Dedifferentiated amniotic fluid mesenchymal stem cell (primary cell): Measurements from ENCODE around the gene PKP4.

Source experiments
- DNase-seq: peaks from one replicate; pipeline ENCODE4 v3.0.0-alpha.2; 2016; ENCODE audit errors: extremely low spot score

Gene PKP4

DNA sequence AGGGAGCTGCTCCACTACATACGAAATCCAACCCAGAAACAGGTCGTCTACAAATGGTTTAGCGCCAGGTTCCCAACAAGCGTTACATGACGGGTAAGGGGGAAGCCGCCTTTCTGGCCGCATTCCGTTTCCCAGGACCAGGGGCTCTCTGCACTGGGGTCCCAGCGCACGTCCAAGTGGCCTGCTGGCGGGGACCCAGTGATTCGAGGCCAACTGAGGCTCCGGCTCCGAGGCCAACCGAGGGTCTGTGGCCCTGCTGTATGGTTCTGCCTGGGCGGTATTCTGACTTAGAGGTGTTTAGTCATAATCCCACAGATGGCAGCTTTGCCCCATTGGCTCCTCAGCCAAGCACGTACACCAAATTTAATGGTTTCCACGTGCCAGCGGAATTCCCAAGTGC lies 127.2 kb downstream of the PKP4 start:
- no peak for DNase-seq

DNA sequence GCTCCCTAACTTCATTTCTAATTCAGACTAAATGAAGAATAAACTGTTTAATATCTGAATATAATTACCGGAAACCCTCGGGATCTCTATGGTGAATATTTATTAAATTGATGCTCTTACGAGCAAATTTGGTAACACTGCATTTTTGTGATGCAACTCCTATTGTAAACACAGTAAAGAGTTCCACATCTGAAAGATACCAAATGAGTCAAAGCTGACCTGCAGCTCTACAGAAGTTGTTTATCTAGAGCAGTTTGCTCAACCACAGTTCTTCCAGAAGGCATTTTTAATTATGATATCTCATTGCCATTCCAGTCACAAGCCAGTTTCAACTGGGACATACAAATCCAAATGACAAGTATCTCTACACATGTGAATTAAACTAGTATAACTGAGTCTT lies 129.7 kb downstream of the PKP4 start:
- DNase-seq = peak; percentile 26

DNA sequence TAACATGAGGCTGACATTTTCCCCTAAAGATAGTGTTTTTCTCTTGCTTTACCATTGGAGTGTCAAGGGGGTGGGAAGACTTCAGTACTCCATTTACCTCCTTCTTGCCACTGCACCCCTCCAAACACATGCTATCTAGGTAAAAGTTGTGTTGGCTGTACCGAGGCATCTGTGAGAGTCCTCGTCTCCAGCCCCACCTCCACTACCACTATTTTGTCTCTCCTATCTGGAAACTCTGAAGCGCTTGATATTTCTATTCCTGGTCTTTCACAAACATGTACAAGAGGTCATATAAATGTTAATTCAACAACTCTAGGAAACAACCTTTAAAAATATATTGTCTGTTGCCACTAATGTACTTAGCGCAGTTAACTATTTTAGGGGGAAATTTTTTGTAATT lies 132.6 kb downstream of the PKP4 start:
- no peak for DNase-seq

DNA sequence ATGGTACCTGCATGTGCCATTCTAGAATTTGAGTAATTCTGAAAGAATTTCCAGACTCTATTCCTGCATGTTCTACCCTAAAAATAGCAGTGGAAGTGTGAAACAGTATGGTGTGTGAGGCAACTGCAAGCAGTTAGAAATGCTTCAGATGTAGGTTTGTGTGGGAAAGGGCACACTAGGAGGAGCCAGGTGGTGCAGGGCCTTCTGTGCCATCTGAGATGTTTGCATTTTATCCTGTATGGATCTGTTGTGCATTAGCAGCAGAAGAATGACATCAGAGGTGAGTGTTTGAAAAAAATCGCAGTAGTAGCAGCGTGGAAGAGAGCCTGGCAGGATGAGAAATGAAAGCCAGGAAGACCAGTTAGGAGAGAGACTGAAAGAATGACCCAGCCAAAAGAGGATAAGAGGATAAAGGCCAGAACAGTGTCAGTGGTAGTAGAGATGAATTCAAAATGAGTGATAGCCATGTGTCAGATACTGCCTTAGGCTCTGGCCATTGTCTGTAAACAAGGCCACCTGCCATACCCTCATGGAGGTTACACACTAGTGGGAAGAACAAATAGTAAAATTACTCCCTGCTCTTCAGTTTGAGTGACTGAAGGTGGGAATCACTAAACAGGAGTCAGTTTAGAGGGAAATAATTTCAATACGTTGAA lies 142.2 kb downstream of the PKP4 start:
- DNase-seq = no peak

DNA sequence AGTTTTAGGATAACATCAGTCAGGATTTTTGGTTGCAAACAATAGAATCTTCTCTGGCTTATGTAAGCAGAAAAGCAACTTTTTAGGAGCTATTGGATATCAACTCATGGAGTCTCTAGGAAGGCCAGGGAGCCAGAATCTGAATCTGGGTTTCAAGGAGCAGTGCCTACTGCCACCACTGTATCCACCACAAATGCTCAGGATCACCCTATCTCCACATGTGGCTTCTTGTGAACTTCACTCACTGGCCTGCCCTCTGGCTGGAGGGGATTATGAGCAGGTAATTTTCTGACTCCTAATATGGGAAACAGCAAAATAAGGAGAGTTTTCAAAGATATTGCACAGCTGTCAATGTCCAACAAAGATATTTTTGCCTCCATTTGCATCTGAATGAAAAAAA lies 142.9 kb downstream of the PKP4 start:
- no peak for DNase-seq

DNA sequence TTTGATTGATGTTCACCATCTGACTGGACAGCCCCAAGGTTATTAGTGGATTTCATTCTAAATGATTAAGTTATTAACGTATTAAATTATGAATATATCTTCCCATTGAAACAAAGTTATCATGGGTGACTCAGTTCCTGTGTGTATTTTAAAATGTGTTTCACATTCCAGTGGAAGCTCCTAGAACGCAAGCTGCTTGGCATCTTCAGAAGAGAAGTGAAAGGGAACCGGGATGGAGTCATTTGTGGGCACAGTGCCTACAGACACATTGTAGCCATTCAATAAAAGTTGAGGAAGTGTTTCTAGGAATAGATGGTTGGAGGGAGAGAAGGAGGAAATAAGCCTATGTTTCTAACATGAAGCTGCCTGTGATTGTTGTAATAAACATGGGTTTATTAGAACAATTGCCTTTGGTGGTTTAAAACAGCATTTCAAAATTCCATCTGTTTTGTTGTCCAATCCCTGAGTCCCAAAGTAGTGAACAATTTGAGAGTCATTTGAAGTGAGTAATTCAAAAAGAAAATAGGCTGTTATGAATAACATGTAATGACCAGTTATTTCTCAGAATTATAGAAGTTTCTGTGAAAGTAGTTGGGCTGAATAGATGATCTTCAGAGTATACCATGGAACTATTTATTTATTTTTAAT lies 143.5 kb downstream of the PKP4 start:
- DNase-seq = peak; percentile 89

DNA sequence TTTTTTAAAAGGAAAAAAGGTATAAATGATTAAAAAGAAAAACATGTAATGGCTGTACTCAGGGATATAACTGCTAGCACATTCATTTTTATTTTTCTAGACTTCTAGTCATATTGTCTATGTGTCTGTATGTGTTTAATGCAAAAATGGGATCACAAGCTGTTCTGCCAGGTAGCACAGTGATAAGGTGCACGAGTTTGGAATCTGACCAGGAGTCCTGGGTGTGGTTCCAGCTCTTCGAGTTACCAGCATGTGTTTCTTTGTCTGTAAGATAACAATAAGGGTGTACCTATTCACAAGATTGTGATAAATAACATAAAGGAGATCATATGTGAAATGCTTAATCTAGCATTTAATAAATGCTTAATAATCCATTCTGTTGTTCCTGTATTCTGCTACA lies 145.3 kb downstream of the PKP4 start:
- DNase-seq = no peak

DNA sequence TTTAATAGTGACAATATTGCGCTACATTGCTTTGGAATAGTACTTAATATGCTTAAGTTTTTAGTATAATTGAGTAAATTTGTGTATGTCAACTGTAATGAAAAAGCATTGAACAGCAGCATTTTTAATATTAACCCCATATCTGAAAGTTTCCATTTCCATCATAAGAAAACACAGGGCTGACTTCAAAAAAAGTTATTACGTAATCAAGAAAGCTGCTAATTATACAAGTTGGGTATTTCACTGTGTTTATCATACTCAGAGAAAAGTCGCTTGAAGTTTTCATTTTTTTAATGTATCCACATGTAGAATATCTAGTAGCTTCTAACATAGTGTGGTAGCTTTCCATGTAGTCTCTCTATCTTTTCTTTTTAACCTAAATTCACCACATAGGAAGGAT lies 146.5 kb downstream of the PKP4 start:
- no peak for DNase-seq

DNA sequence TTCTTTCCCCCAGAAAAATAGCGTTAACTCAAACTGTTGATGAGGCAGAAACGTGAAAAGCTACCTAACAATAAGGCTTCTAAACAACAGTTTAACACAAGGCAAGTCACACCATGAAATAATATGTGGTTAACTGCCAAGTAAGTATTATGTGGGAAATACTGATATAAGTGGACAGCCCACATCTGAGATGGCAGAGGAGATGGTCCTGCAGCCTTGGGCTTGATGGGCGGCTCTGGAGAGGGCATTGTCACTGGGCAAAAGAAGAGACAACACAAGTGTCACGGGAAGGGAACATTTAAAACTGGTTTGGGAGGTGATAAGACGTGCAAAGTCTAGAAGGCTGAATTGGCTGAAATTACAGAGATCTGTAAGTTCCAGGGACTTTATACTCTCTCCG lies 147.2 kb downstream of the PKP4 start:
- no peak for DNase-seq

DNA sequence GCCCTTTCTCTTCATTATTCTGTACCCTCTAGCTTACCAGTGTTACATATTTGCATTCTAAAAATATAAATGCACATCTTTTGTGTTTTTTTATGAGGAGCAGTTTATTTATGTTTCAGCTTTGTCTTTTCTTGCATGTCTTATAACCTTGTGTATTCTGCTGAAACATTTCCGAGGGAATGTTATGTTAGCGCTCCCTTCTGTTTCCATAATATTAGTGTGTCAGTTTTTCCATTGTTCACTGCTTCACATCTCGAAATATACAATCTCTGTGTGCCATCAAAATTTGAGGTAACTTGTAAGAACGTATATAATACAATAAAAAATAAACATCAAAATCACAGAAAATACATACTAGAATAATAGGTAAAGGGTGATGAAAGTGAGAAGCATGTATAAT lies 153.3 kb downstream of the PKP4 start:
- no peak for DNase-seq

DNA sequence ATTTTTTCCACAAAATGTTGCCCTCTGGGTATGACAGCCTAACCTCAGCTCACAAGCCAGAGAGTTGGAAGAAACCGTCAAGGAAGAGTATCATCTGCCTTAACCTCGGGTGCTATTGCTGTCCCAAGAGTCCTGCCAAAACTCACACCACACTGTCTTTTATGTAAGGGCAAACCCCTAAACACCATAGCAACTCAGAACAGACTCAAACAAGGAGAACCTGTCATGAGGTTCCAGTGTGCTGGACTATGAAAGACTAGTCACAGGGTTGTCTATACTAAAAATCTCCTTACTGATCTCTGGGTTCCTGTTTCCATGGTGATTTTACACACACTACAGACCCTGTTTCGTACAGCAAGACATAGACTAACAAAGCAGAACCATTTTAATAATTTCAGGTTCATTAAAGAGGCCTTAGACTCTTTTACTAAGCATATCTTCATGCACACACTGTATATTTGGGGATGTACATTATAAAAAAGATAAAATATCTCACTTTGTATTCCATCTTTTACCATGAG lies 159.8 kb downstream of the PKP4 start:
- no peak for DNase-seq

DNA sequence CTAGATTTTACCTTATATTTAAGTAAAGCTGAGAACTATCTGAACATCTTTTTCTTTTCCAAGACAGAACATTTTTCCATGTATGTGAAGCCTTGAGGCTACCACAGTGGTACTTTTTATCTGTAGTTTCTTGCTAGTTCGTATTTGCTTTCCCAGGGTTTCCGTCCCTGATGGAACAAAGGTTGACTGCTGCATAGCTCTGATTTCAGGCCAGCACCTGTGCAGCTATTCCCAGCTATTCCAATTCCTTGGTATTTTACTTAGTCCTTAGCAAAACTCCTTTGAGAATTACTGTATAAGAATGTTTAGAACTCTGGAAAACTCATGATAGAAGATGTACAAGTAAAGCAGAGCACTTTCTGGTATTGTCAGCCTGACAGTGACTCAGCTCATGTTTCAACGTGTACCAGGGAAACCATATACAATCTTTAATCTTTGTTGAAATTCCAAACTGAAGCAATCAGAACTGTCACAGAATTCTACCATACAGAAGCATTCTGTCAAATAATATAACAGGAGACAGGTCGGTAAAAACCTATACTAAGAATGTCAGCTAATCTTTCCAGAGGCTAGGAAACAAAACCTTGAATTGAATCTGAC lies 162.2 kb downstream of the PKP4 start:
- DNase-seq = no peak

DNA sequence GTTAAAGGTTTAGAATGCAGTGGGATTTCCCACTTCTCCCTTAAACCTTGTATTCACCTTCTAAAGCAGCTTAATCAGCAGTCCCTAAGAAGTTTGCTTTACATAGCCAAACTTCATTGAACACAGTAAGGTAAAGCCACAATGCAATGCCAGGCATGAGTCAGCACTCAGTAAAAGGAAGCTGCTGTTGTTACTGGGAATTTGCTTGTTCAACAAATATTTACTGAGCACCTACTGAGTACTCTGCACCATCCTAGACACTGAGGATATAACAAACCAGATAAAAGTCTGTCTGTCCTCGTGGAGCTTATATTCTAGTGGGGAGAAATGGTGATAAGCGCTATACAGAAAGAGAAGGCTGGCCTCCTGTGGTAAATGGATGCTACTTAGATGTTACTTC lies 162.7 kb downstream of the PKP4 start:
- DNase-seq = no peak

DNA sequence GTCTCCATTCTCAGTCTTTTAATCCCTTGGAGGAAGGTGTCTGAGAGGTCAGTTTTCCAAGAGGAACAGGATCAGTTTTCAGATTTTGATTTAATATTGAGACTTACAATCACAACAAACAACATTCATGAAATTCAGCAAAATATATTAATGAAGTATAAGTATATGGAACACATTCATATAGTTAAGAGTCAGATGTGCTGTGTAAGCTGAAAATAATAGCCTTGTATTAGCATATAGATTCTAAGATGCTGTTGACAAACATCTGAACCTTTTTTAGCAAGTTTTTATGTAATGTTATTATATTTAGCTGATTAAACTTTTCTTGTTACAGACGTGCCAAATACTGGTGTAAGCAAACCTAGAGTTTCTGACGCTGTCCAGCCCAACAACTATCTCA lies 163.9 kb downstream of the PKP4 start:
- DNase-seq = no peak

DNA sequence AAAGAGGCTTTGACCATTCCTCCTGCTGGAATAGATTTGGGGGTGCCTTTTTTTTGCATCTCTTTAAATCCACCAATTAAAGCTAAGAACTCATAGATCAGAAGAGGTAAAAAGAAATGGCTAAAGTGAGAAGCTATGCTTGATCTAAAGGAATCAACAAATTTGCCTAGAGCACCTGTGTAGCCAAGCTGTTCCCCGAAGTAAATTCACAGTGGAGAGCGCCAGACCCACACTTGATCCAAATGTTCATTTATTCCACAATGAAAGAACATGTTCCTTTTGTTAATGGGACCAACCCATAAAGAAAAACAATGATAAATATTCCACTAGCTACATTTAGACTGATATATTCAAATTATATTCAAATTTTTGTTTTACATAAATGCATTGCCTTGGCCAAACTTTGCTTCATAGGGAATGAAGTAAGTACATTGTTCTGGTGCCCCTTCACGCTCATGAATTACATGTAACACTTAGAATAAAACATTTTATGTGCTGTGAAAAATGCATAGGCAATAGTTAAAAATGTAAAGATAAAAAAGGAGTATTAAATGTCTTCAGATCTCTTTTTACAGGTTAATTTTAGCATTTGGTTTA lies 167.4 kb downstream of the PKP4 start:
- DNase-seq = no peak

DNA sequence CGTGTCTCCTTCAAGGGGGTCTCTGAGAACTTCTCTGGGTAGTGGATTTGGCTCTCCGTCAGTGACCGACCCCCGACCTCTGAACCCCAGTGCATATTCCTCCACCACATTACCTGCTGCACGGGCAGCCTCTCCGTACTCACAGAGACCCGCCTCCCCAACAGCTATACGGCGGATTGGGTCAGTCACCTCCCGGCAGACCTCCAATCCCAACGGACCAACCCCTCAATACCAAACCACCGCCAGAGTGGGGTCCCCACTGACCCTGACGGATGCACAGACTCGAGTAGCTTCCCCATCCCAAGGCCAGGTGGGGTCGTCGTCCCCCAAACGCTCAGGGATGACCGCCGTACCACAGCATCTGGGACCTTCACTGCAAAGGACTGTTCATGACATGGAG lies 168.2 kb downstream of the PKP4 start:
- DNase-seq = no peak

DNA sequence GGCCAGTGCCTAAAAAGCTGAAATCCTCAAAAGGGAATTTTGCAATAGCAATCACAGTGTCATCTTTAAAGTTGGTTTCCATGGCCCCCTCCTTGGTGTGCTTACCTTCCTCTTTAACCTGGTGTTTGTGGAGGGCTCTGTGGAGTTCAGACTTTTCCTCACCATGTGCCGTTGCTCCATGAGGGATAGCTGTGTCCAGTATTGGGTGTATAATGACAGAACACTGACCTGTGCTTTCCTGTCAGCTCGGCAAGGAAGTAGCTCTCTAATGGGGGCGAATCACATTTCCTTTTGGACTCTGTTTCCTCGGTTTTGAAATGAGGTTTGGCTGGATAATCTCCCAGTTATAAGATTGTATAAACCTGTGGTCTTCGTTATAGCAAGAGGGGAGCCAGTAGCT lies 172.4 kb downstream of the PKP4 start:
- no peak for DNase-seq

DNA sequence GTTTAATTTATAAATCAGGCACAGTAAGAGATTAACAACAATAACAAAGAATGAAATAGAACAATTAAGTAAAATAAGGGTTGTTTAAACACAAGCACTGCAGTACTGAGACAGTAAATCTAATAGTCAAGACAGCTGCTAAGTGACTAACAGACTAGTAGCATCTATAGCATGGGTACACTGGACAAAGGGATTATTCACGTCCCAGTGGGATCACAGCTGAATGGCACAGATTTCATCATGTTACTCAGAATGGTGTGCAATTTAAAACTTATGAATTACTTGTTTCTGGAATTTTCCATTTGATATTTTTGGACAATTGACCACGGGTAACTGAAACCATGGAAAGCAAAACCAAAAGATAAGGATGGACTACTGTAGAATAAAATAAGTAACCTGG lies 176.5 kb downstream of the PKP4 start:
- no peak for DNase-seq

DNA sequence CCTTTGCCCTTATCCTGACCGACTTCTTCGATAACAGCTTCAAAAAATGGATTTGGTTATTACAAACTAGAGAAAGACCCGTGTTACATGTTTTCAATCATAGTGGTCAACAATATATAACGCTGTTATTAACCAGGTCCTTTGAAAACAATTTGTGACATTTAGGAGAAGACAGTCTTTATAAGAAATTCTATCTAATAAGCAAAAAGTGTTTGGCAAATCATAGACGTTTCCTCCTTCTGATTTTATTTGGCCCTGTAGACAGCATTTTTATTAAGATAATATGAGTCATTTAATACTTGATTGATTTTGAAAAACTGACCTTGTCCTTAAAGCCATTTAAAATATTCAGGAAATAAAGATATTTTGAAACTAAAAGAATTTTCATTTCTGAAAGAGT lies 177.9 kb downstream of the PKP4 start:
- DNase-seq = no peak

DNA sequence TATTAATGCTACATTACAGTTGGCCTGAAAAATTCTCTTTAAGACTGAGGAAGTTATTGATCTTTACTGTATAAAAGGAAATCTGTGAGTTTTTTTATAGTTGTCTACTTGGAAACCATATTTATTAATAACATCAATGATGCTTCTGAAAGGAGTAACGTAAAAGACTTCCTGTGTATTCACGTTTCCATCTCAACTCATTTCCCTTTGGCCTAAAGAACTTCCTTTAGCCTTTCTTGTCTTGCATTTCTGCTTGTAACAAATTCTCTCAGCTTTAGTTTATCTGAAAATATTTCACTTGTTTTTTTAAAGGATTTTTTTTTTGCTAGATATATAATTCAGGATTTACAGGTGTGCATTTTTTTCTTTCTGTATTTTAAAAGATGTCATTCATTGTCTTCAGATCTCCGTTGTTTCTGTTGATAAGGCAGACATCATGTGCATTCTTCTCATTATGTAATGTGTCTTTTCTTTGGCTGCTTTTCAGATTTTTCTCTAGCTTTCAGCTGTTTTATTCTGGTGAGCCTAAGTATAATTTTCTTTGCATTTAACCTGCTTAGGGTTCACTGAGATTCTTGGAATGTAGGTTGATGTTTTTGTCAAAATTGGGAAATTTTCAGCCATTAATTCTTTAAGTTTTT lies 179.3 kb downstream of the PKP4 start:
- no peak for DNase-seq

DNA sequence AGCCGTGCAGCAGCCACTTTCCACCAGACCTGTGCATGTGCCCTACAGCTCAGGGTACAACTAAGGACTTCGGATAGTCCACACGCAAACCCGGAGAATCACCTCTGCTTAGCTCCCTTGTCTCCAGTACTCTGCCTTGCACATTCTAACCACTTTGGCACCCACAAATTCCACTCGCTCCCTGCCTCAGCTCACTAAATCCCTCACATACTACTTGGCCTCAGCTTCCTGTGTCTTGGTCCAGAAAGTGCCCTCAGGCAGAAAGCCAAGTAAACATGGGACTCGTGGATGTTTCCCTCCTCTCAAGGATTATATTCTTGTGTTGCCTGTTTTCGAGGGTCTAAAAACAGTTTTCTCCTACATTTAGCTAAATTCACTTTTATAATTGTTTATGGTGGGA lies 180.6 kb downstream of the PKP4 start:
- no peak for DNase-seq

DNA sequence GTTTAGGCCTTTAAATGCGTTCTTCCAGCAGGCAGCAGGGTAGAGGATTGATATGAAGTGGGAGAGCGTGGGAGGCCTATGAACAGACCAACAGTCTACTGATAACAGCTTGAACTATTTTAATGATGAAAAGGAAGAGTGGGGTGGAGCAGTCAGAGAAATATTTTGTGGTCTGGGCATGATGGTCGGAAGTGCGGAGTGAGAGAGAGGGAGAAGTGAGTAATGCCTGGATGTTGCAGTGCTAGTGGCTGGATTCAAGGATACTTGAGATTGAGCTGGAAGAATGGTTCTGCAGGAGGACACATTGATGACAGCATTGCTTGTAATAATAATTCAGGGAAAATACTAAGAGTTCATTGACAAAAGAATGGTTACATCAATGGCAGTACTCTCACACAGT lies 187.4 kb downstream of the PKP4 start:
- DNase-seq = peak; percentile 43

DNA sequence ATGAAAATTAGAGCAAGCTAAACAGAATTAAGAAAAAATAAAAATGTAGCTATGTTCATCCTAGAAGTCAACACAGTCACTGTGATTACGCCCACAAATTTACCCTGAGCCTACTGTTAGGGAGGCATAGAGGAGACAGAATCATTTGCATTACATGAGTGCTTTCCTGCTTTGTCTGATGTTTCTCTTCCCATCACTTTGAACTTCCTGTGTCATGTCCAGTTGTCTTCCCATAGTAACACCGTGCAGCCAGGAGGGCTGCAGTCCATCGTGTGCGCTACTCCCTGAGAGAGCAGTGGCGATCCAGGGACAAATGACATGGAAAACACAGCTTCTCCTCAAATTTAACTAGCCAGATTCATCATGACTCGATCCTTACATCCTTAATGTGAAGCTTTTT lies 188.5 kb downstream of the PKP4 start:
- DNase-seq = no peak
